ENCODE data around the gene FRMPD4. TPM values are rescaled to one million over a fixed set of nuclear protein-coding genes. Genes with fewer than 3 reads are reported as not detected.
"Not testable (repeated sequence)": the region's sequence is repeated elsewhere in the genome, so short reads cannot be mapped to it uniquely, and the experiment has no call there.

FRMPD4 gene
- total and polyA plus RNA-seq, 2 donors (not counting 3 experiments of a cell fraction or from before 2014, with no cell fraction given), result not detected

GRCh38 chrX:12526306-12526705, 388.0 kb downstream of the FRMPD4 start:
- intact Hi-C loops (cut with micrococcal nuclease) (no loop called here), dilution Hi-C loops (cut with MboI; ENCODE audit: extremely low pct_ligation_motif_present, low sequenced_read_pairs) (no loop called here)
- DNase-seq (ENCODE audit: low read depth, low spot score) (no peak), FAIRE-seq (no peak)
- Histone ChIP-seq H3K4me2 (ENCODE audit: insufficient read depth, low read length) (no peak overlapping the region), H3K27me3 (ENCODE audit: control insufficient read depth in 2 of 2, insufficient read depth in 2 of 2, low read length in 2 of 2) (no peaks in the 10 kb centered on the region), H2AFZ (ENCODE audit: low read depth, low read length) (no peak overlapping the region), H3K9me3 (replicated peaks; ENCODE audit: control insufficient read depth, insufficient read depth, low read length) (no peaks in the 10 kb centered on the region), H3K9me1 (replicated peaks; ENCODE audit: control insufficient read depth, extremely low read depth, insufficient read depth, low read length) (no peaks in the 10 kb centered on the region), H3K9ac (replicated peaks; ENCODE audit: extremely low read depth, insufficient read depth, low read length) (no peak overlapping the region), H4K20me1 (replicated peaks; ENCODE audit: control insufficient read depth, extremely low read depth, insufficient read depth, low read length) (no peaks in the 10 kb centered on the region), H3K4me3 (replicated peaks in 1 of 3; ENCODE audit: insufficient read depth in 1 of 3, low read depth in 1 of 3, low read length in 3 of 3) (no peak overlapping the region), H3K36me3 (ENCODE audit: control insufficient read depth in 2 of 2, extremely low read depth in 1 of 2, insufficient read depth in 2 of 2, low read length in 2 of 2) (no peaks in the 10 kb centered on the region), H3K27ac (ENCODE audit: insufficient read depth, low read depth, low read length) (no peak overlapping the region), H3K4me1 (ENCODE audit: control insufficient read depth, extremely low read depth, insufficient read depth, low read length) (no peaks in the 10 kb centered on the region), H3K79me2 (ENCODE audit: control insufficient read depth, insufficient read depth, low read length) (no peaks in the 10 kb centered on the region)
- ChIA-PET POLR2A (no interaction called here), CTCF (no interaction called here)
- no peak for TF ChIP-seq CTCF (IDR thresholded peaks at IDR 0.05; ENCODE audit: extremely low read depth in 1 of 2, insufficient read depth in 1 of 2, low read depth in 1 of 2, low read length in 2 of 2)
- TF ChIP-seq MYC (IDR thresholded peaks at IDR 0.05; ENCODE audit: low read depth, low read length), result no peak
- TF ChIP-seq MAX (IDR thresholded peaks at IDR 0.05; ENCODE audit: insufficient read depth, insufficient read length), result no peak
- no peak for TF ChIP-seq FOS (IDR thresholded peaks at IDR 0.05; ENCODE audit: borderline replicate concordance, insufficient read depth, low read length)
- TF ChIP-seq GATA2 (IDR thresholded peaks at IDR 0.05; ENCODE audit: insufficient read depth, insufficient read length, low read depth, low read length), result no peak
- TF ChIP-seq JUN (IDR thresholded peaks at IDR 0.05; ENCODE audit: borderline replicate concordance, insufficient read depth, insufficient read length, low read depth), result no peak
- TF ChIP-seq POLR2A (IDR thresholded peaks at IDR 0.05; ENCODE audit: low read depth, low read length), result no peak
- no peak for TF ChIP-seq EZH2 (IDR thresholded peaks at IDR 0.05; ENCODE audit: borderline replicate concordance, low read depth, low read length, severe bottlenecking)
- no peak for TF ChIP-seq POLR2AphosphoS5 (IDR thresholded peaks at IDR 0.05; ENCODE audit: insufficient read depth, low read depth, low read length)
- BruUV-seq (replicated peaks), result no TSS peak

- H3K9ac ChIP-seq (replicated peaks; ENCODE audit: extremely low read depth, insufficient read depth, low read length); H3K79me2 ChIP-seq (ENCODE audit: control insufficient read depth, insufficient read depth, low read length); intact Hi-C loops (cut with micrococcal nuclease); H3K9me1 ChIP-seq (replicated peaks; ENCODE audit: control insufficient read depth, extremely low read depth, insufficient read depth, low read length); H4K20me1 ChIP-seq (replicated peaks; ENCODE audit: control insufficient read depth, extremely low read depth, insufficient read depth, low read length); DNase-seq (ENCODE audit: low read depth, low spot score); H3K36me3 ChIP-seq (ENCODE audit: control insufficient read depth in 2 of 2, extremely low read depth in 1 of 2, insufficient read depth in 2 of 2, low read length in 2 of 2); H2AFZ ChIP-seq (ENCODE audit: low read depth, low read length); CTCF ChIA-PET; H3K9me3 ChIP-seq (replicated peaks; ENCODE audit: control insufficient read depth, insufficient read depth, low read length); dilution Hi-C loops (cut with MboI; ENCODE audit: extremely low pct_ligation_motif_present, low sequenced_read_pairs); H3K4me2 ChIP-seq (ENCODE audit: insufficient read depth, low read length); BruUV-seq (replicated peaks); FAIRE-seq; H3K4me3 ChIP-seq (replicated peaks in 1 of 3; ENCODE audit: insufficient read depth in 1 of 3, low read depth in 1 of 3, low read length in 3 of 3); POLR2A ChIA-PET; H3K4me1 ChIP-seq (ENCODE audit: control insufficient read depth, extremely low read depth, insufficient read depth, low read length); H3K27ac ChIP-seq (ENCODE audit: insufficient read depth, low read depth, low read length); H3K27me3 ChIP-seq (ENCODE audit: control insufficient read depth in 2 of 2, insufficient read depth in 2 of 2, low read length in 2 of 2): not testable (repeated sequence)
Measured at GRCh38 chrX:12538096-12538495, 399.8 kb downstream of the FRMPD4 start.

- H3K9ac ChIP-seq (replicated peaks; ENCODE audit: extremely low read depth, insufficient read depth, low read length); H3K27ac ChIP-seq (ENCODE audit: insufficient read depth, low read depth, low read length); DNase-seq (ENCODE audit: low read depth, low spot score); POLR2A ChIA-PET; H3K27me3 ChIP-seq (ENCODE audit: control insufficient read depth in 2 of 2, insufficient read depth in 2 of 2, low read length in 2 of 2); H3K4me3 ChIP-seq (replicated peaks in 1 of 3; ENCODE audit: insufficient read depth in 1 of 3, low read depth in 1 of 3, low read length in 3 of 3); H3K9me1 ChIP-seq (replicated peaks; ENCODE audit: control insufficient read depth, extremely low read depth, insufficient read depth, low read length); H3K4me2 ChIP-seq (ENCODE audit: insufficient read depth, low read length); intact Hi-C loops (cut with micrococcal nuclease); H3K4me1 ChIP-seq (ENCODE audit: control insufficient read depth, extremely low read depth, insufficient read depth, low read length); H3K9me3 ChIP-seq (replicated peaks; ENCODE audit: control insufficient read depth, insufficient read depth, low read length); CTCF ChIA-PET; BruUV-seq (replicated peaks); H2AFZ ChIP-seq (ENCODE audit: low read depth, low read length); H4K20me1 ChIP-seq (replicated peaks; ENCODE audit: control insufficient read depth, extremely low read depth, insufficient read depth, low read length); H3K79me2 ChIP-seq (ENCODE audit: control insufficient read depth, insufficient read depth, low read length); dilution Hi-C loops (cut with MboI; ENCODE audit: extremely low pct_ligation_motif_present, low sequenced_read_pairs); H3K36me3 ChIP-seq (ENCODE audit: control insufficient read depth in 2 of 2, extremely low read depth in 1 of 2, insufficient read depth in 2 of 2, low read length in 2 of 2); FAIRE-seq: not testable (repeated sequence)
Measured at GRCh38 chrX:12542251-12542650, 404.0 kb downstream of the FRMPD4 start.
